ENCODE results near the gene PHACTR1. TPM values are rescaled to one million over a fixed set of nuclear protein-coding genes. Genes with fewer than 3 reads are reported as not detected.

PHACTR1 gene
- total and polyA plus RNA-seq, 7 donors, result 0.60 to 7.5 (median 3.7) TPM

DNA sequence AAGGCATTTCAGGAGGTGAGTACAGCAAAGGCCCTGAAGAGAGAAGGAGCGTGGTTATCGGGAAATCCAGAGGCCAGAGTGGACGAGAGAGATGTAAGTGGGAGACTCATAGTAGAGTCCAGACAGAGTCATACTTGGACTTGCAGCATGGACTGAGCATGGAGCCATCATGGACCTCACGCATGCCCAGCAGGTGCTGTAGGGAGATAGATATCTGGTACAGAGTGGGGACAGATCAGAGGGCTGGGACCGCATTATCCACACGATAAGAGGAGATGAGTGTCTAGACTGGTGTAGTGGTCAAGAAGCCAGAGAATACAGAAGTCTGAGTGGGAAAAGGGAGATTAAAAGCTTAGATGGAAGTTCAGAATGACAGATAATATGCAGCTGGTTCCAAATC, 484.8 kb downstream of the PHACTR1 start:
- H3K27me3 ChIP-seq, result no peaks in the 10 kb centered on the region
- no peak for DNase-seq
- TF ChIP-seq EP300 (IDR thresholded peaks at IDR 0.05), result no peak
- TF ChIP-seq POLR2AphosphoS5 (IDR thresholded peaks at IDR 0.05), result no peak
- no peak for TF ChIP-seq POLR2A (IDR thresholded peaks at IDR 0.05)
- no peak for TF ChIP-seq CTCF (IDR thresholded peaks at IDR 0.05)
- H3K27ac ChIP-seq, result no peak overlapping the region
- H3K4me3 ChIP-seq, result no peak overlapping the region
- WGBS, 2 donors, result 85 to 94% methylated on average over 6 of the region's 6 CpGs
- H3K36me3 ChIP-seq, result no peaks in the 10 kb centered on the region
- no peaks in the 10 kb centered on the region for H3K4me1 ChIP-seq
- intact Hi-C loops (cut with DNase I), result no loop called here
- H3K9me3 ChIP-seq, result no peaks in the 10 kb centered on the region

GRCh38 chr6:13203145-13203544, 486.6 kb downstream of the PHACTR1 start:
- TF ChIP-seq EP300 (IDR thresholded peaks at IDR 0.05) (no peak), POLR2AphosphoS5 (IDR thresholded peaks at IDR 0.05) (no peak), POLR2A (IDR thresholded peaks at IDR 0.05) (no peak), CTCF (IDR thresholded peaks at IDR 0.05) (no peak)
- intact Hi-C loops (cut with DNase I), result no loop called here
- Histone ChIP-seq H3K27me3 (no peaks in the 10 kb centered on the region), H3K4me1 (no peaks in the 10 kb centered on the region), H3K27ac (no peak overlapping the region), H3K4me3 (no peak overlapping the region), H3K36me3 (no peaks in the 10 kb centered on the region), H3K9me3 (no peaks in the 10 kb centered on the region)
- 55 to 56% methylated on average over 4 of the region's 4 CpGs for WGBS, 2 donors
- DNase-seq, result no peak

DNA sequence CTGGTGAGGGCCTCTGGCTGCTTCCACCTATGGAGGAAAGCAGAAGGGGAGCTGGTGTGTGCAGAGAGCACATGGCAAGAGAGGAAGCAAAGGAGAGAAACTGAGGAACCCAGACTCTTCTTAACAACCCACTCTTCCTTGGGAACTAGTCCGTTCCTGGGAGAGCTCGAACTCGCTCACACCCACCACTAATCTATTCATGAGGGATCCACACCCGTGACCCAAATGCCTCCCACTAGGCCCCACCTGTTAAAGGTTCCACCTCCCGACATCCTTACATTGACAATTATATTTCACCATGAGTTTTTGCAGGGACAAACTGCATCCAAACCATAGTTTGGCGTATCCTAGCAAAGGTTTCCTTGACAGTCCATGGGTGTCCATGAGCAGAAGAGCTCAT, 488.5 kb downstream of the PHACTR1 start:
- H3K36me3 ChIP-seq, result no peaks in the 10 kb centered on the region
- no peak overlapping the region for H3K27ac ChIP-seq
- 93 to 94% methylated on average over 6 of the region's 6 CpGs for WGBS, 2 donors

GRCh38 chr6:13212096-13212495, 495.5 kb downstream of the PHACTR1 start:
- TF ChIP-seq EP300 (IDR thresholded peaks at IDR 0.05) (no peak), POLR2AphosphoS5 (IDR thresholded peaks at IDR 0.05) (no peak), CTCF (IDR thresholded peaks at IDR 0.05) (no peak), POLR2A (IDR thresholded peaks at IDR 0.05) (no peak)

More for the DNA sequence above, 488.5 kb downstream of the PHACTR1 start:
- TF ChIP-seq EP300 (IDR thresholded peaks at IDR 0.05) (no peak), POLR2A (IDR thresholded peaks at IDR 0.05) (no peak), POLR2AphosphoS5 (IDR thresholded peaks at IDR 0.05) (no peak), CTCF (IDR thresholded peaks at IDR 0.05) (no peak)
- DNase-seq, result no peak
- H3K4me3 ChIP-seq, result no peak overlapping the region
- intact Hi-C loops (cut with DNase I), result no loop called here
- H3K27me3 ChIP-seq, result no peaks in the 10 kb centered on the region
- H3K9me3 ChIP-seq, result no peaks in the 10 kb centered on the region
- H3K4me1 ChIP-seq, result no peaks in the 10 kb centered on the region

GRCh38 chr6:13212538-13212937, 496.0 kb downstream of the PHACTR1 start:
- no peak for DNase-seq
- Histone ChIP-seq H3K27ac (no peak overlapping the region), H3K36me3 (no peaks in the 10 kb centered on the region), H3K27me3 (no peaks in the 10 kb centered on the region), H3K9me3 (no peaks in the 10 kb centered on the region), H3K4me1 (peaks cover 0 to 5% (median 2%) of the 10 kb centered on the region in 4 donors), H3K4me3 (no peak overlapping the region)
- TF ChIP-seq CTCF (IDR thresholded peaks at IDR 0.05) (no peak), POLR2A (IDR thresholded peaks at IDR 0.05) (no peak), EP300 (IDR thresholded peaks at IDR 0.05) (no peak), POLR2AphosphoS5 (IDR thresholded peaks at IDR 0.05) (no peak)
- intact Hi-C loops (cut with DNase I), result no loop called here
- WGBS, 2 donors, result 93 to 95% methylated on average over 14 of the region's 14 CpGs

More at GRCh38 chr6:13212096-13212495, 495.5 kb downstream of the PHACTR1 start:
- DNase-seq, result no peak
- Histone ChIP-seq H3K36me3 (no peaks in the 10 kb centered on the region), H3K4me3 (no peak overlapping the region), H3K9me3 (no peaks in the 10 kb centered on the region), H3K27ac (no peak overlapping the region), H3K27me3 (no peaks in the 10 kb centered on the region), H3K4me1 (peaks cover 0 to under 1% (median under 1%) of the 10 kb centered on the region in 4 donors)
- intact Hi-C loops (cut with DNase I), result no loop called here
- 95 to 97% methylated on average over 1 of the region's 1 CpG for WGBS, 2 donors
